ENCODE results near the gene OR9Q1. TPM values are rescaled to one million over a fixed set of nuclear protein-coding genes. Genes with fewer than 3 reads are reported as not detected.

OR9Q1 gene
- polyA plus RNA-seq, 2 donors = not detected

DNA sequence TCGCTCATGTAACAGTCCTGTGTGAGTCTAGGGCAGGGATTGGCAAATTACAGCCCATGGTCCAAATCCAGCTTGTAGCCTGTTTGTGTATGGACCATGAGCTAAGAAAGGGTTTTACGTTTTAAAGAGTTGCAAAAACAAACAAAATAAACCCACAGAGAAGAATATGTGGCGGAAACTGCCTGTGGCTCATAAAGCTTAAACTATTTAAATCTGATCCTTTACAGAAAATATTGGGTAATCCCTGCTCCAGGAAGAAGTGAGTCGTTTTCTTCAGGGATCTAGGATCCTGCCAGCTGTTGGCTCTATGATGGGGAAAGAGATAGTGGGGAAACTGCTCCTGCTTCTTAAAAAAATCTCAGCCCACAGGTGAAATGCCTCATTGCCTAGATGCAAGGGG is 3.7 kb downstream of the OR9Q1 start:
- 49 to 51% methylated on average over 4 of the region's 4 CpGs for WGBS, 2 donors
- Histone ChIP-seq H3K4me1 (ENCODE audit: control insufficient read depth in 2 of 2, insufficient read depth in 2 of 2, low read length in 1 of 2) (peaks cover 0 to 3% of the 10 kb centered on the region in 2 donors), H3K27ac (ENCODE audit: low read depth in 2 of 2, low read length in 1 of 2) (no peak overlapping the region), H3K4me3 (ENCODE audit: low read depth in 1 of 2, low read length in 2 of 2) (no peak overlapping the region), H3K36me3 (ENCODE audit: control insufficient read depth in 2 of 2, insufficient read depth in 2 of 2, low read length in 1 of 2) (no peaks in the 10 kb centered on the region), H3K27me3 (ENCODE audit: control insufficient read depth in 1 of 2, insufficient read depth in 2 of 2, low read length in 2 of 2) (no peaks in the 10 kb centered on the region), H3K9me3 (ENCODE audit: control insufficient read depth in 2 of 2, insufficient read depth in 1 of 2, low read depth in 1 of 2, low read length in 1 of 2) (no peaks in the 10 kb centered on the region)

DNA sequence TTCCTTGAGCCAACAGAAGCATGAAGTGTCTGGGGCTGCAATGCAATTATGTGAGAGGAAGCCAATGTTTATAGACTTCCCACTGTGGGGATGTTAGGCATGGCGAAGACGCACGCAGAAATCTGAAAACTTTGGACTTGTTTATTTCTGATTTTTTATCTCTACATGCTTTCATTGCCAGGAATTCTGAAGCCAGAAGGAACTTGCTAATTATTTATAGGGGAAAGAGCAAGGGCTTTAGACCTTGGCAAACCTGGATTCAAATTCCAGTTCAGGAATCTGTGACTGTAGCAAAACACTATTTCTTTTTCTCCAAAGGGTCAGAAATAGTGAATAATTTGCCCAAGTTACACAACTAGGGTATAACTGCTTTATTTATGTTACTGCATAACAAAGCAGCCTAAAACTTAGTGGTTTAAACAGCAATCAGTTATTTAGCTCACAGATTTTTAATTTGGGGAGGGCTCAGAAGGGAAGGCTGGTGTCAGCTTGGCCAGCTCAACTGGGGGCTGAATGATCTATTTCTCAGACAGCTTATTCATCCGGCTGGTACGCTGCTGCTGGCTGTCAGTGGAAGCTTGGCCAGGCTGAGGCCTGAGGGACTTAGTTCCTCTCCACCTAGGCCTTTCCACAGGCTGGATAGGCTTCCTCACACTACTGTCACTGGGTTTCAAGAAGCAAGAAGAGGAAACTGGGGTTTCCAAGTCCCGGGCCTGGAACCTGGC is 5.2 kb downstream of the OR9Q1 start:
- 61 to 62% methylated on average over 6 of the region's 6 CpGs for WGBS, 2 donors
- H3K36me3 ChIP-seq (ENCODE audit: control insufficient read depth in 2 of 2, insufficient read depth in 2 of 2, low read length in 1 of 2) = no peaks in the 10 kb centered on the region
- H3K9me3 ChIP-seq (ENCODE audit: control insufficient read depth in 2 of 2, insufficient read depth in 1 of 2, low read depth in 1 of 2, low read length in 1 of 2) = no peaks in the 10 kb centered on the region
- H3K27me3 ChIP-seq (ENCODE audit: control insufficient read depth in 1 of 2, insufficient read depth in 2 of 2, low read length in 2 of 2) = no peaks in the 10 kb centered on the region
- H3K4me3 ChIP-seq (ENCODE audit: low read depth in 1 of 2, low read length in 2 of 2) = no peak overlapping the region
- peaks cover 0 to 3% of the 10 kb centered on the region in 2 donors for H3K4me1 ChIP-seq (ENCODE audit: control insufficient read depth in 2 of 2, insufficient read depth in 2 of 2, low read length in 1 of 2)
- no peak overlapping the region for H3K27ac ChIP-seq (ENCODE audit: low read depth in 2 of 2, low read length in 1 of 2)

DNA sequence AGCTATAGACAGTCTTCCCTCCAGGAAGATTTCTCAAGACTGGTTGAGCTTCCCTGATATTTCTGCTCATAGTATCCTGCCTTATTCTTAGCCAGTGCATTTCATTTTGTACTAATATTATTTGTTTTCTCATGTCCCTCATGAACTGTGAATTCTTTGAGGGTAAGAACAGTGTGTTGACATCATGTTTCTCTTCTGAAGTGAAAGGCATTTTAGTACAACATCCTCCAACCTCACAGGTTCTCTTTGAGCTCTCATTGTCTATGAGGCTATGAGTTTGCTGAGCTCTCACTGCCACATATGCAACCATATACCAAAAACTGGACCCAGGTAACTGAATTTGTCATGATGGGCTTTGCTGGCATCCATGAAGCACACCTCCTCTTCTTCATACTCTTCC is 7.0 kb downstream of the OR9Q1 start, which contains the start of gene OR6Q1:
OR6Q1 (plus strand) TSS at position 301 of the 400 bp plus-strand sequence; CDS start at position 301, 0 bp downstream.
- no peaks in the 10 kb centered on the region for H3K9me3 ChIP-seq (ENCODE audit: control insufficient read depth in 2 of 2, insufficient read depth in 1 of 2, low read depth in 1 of 2, low read length in 1 of 2)
- H3K27me3 ChIP-seq (ENCODE audit: control insufficient read depth in 1 of 2, insufficient read depth in 2 of 2, low read length in 2 of 2) = no peaks in the 10 kb centered on the region
- no peaks in the 10 kb centered on the region for H3K4me1 ChIP-seq (ENCODE audit: control insufficient read depth in 2 of 2, insufficient read depth in 2 of 2, low read length in 1 of 2)
- H3K36me3 ChIP-seq (ENCODE audit: control insufficient read depth in 2 of 2, insufficient read depth in 2 of 2, low read length in 1 of 2) = no peaks in the 10 kb centered on the region
- no peak within 1 kb of the TSS for H3K27ac ChIP-seq (ENCODE audit: low read depth in 2 of 2, low read length in 1 of 2)
- H3K4me3 ChIP-seq (ENCODE audit: low read depth in 1 of 2, low read length in 2 of 2) = no peak within 1 kb of the TSS

DNA sequence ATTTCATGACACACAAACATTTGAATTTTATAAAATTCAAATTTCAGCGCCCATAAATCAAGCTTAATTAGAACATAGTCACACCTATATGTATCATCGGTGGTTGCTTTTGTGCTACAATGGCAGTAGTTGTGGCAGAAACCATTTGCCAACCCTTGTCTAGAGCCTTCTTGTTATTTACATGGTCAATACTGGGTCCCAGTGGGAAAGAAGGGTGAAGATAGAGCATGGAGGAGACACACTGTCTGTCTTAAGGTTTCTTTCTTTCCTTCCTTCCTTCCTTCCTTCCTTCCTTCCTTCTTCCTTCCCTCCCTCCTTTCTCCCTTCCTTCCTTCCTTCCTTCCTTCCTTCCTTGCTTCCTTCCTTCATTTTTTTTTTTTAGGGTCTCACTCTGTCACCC is 10.8 kb downstream of the OR9Q1 start:
- H3K9me3 ChIP-seq (ENCODE audit: control insufficient read depth in 2 of 2, insufficient read depth in 1 of 2, low read depth in 1 of 2, low read length in 1 of 2) = no peaks in the 10 kb centered on the region
- no peaks in the 10 kb centered on the region for H3K27me3 ChIP-seq (ENCODE audit: control insufficient read depth in 1 of 2, insufficient read depth in 2 of 2, low read length in 2 of 2)
- H3K27ac ChIP-seq (ENCODE audit: low read depth in 2 of 2, low read length in 1 of 2) = no peak overlapping the region
- H3K36me3 ChIP-seq (ENCODE audit: control insufficient read depth in 2 of 2, insufficient read depth in 2 of 2, low read length in 1 of 2) = no peaks in the 10 kb centered on the region
- no peak overlapping the region for H3K4me3 ChIP-seq (ENCODE audit: low read depth in 1 of 2, low read length in 2 of 2)
- WGBS, 2 donors = 88 to 89% methylated on average over 2 of the region's 2 CpGs
- no peaks in the 10 kb centered on the region for H3K4me1 ChIP-seq (ENCODE audit: control insufficient read depth in 2 of 2, insufficient read depth in 2 of 2, low read length in 1 of 2)

DNA sequence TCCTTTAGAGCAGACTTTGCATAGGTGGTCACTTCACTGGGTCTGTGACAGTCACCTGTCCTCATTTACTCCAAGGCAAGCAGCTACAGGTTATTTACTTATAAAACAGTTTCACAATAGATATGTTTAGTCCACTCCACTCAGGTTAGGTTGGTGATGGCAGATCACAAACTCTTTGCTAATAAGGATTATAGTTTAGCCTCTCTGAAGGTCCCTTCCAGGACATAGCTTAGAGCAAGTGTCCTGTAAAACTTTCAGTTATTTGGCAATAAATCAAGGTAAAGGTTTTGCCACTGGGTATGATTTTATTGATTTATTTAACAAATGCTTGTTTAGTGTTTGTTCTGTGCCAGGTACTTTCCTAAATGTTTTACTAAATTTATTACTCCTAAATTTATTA is 15.9 kb downstream of the OR9Q1 start:
- no peaks in the 10 kb centered on the region for H3K4me1 ChIP-seq (ENCODE audit: control insufficient read depth in 2 of 2, insufficient read depth in 2 of 2, low read length in 1 of 2)
- no peaks in the 10 kb centered on the region for H3K36me3 ChIP-seq (ENCODE audit: control insufficient read depth in 2 of 2, insufficient read depth in 2 of 2, low read length in 1 of 2)
- H3K27ac ChIP-seq (ENCODE audit: low read depth in 2 of 2, low read length in 1 of 2) = no peak overlapping the region
- H3K9me3 ChIP-seq (ENCODE audit: control insufficient read depth in 2 of 2, insufficient read depth in 1 of 2, low read depth in 1 of 2, low read length in 1 of 2) = no peaks in the 10 kb centered on the region
- H3K27me3 ChIP-seq (ENCODE audit: control insufficient read depth in 1 of 2, insufficient read depth in 2 of 2, low read length in 2 of 2) = no peaks in the 10 kb centered on the region
- H3K4me3 ChIP-seq (ENCODE audit: low read depth in 1 of 2, low read length in 2 of 2) = no peak overlapping the region

DNA sequence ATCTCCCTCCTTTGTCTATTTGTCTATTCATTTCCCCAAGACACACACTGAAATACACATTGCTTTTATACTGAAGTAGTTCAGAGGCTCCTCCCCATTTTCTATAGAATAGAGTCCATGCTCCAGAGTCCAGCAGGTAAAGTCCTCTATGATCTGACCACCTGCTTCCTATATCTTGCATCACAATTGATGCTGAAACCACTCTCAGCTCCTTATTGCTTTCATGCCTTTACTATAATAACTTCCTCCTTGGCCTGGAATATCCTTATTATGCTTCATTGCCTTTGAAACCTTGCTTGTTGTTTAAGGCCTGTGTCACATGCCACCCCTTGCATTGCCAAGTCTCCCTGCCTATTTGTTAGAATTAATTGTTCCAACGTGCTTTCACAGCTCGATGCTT is 19.7 kb downstream of the OR9Q1 start:
- 39 to 48% methylated on average over 2 of the region's 2 CpGs for WGBS, 2 donors
- H3K4me3 ChIP-seq (ENCODE audit: low read depth in 1 of 2, low read length in 2 of 2) = no peak overlapping the region

DNA sequence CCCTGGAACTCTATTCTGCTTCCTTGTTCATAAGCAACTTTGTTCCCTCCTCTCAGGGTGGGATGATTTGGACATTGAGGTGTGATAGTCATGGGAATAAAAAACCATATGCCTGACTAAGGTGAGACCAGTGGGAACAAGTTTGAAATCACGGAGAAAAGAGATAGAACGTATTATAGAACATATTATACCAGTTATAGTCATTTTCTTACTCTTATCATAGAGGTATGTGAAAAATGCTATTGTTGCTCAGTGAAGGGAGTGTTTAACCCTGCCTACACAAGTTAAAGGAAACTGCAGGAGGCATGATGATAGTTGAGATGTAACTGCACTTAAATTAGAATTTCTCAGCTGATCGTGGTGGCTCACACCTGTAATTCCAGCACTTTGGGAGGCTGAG is 22.6 kb downstream of the OR9Q1 start:
- H3K4me1 ChIP-seq (ENCODE audit: control insufficient read depth in 2 of 2, insufficient read depth in 2 of 2, low read length in 1 of 2) = no peaks in the 10 kb centered on the region
- no peaks in the 10 kb centered on the region for H3K9me3 ChIP-seq (ENCODE audit: control insufficient read depth in 2 of 2, insufficient read depth in 1 of 2, low read depth in 1 of 2, low read length in 1 of 2)
- H3K27me3 ChIP-seq (ENCODE audit: control insufficient read depth in 1 of 2, insufficient read depth in 2 of 2, low read length in 2 of 2) = no peaks in the 10 kb centered on the region
- H3K36me3 ChIP-seq (ENCODE audit: control insufficient read depth in 2 of 2, insufficient read depth in 2 of 2, low read length in 1 of 2) = no peaks in the 10 kb centered on the region
- no peak overlapping the region for H3K27ac ChIP-seq (ENCODE audit: low read depth in 2 of 2, low read length in 1 of 2)
- WGBS, 2 donors = 63 to 66% methylated on average over 3 of the region's 3 CpGs
- H3K4me3 ChIP-seq (ENCODE audit: low read depth in 1 of 2, low read length in 2 of 2) = no peak overlapping the region

More for the DNA sequence above, 19.7 kb downstream of the OR9Q1 start:
- H3K9me3 ChIP-seq (ENCODE audit: control insufficient read depth in 2 of 2, insufficient read depth in 1 of 2, low read depth in 1 of 2, low read length in 1 of 2) = no peaks in the 10 kb centered on the region
- H3K36me3 ChIP-seq (ENCODE audit: control insufficient read depth in 2 of 2, insufficient read depth in 2 of 2, low read length in 1 of 2) = no peaks in the 10 kb centered on the region
- H3K27ac ChIP-seq (ENCODE audit: low read depth in 2 of 2, low read length in 1 of 2) = no peak overlapping the region
- no peaks in the 10 kb centered on the region for H3K27me3 ChIP-seq (ENCODE audit: control insufficient read depth in 1 of 2, insufficient read depth in 2 of 2, low read length in 2 of 2)
- no peaks in the 10 kb centered on the region for H3K4me1 ChIP-seq (ENCODE audit: control insufficient read depth in 2 of 2, insufficient read depth in 2 of 2, low read length in 1 of 2)

DNA sequence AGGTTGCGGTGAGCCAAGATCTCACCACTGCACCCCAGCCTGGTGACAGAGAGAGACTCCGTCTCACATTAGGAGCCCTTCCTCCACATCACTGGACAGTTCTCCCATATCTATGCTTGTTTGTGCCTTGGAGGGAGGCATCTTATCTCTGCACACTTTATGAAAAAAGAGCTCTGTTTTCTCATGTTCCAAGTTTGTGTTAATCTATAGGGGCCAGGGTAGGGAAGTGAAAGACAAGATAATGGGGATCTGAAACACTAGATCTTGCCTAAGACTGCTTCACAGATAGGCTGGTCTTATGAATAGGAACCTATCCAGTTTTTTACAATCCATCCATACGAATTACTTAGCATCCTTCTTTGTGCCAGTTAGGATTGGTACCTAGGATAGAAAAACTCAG is 24.1 kb downstream of the OR9Q1 start:
- Histone ChIP-seq H3K27me3 (ENCODE audit: control insufficient read depth in 1 of 2, insufficient read depth in 2 of 2, low read length in 2 of 2) (no peaks in the 10 kb centered on the region), H3K27ac (ENCODE audit: low read depth in 2 of 2, low read length in 1 of 2) (no peak overlapping the region), H3K9me3 (ENCODE audit: control insufficient read depth in 2 of 2, insufficient read depth in 1 of 2, low read depth in 1 of 2, low read length in 1 of 2) (no peaks in the 10 kb centered on the region), H3K4me1 (ENCODE audit: control insufficient read depth in 2 of 2, insufficient read depth in 2 of 2, low read length in 1 of 2) (no peaks in the 10 kb centered on the region), H3K4me3 (ENCODE audit: low read depth in 1 of 2, low read length in 2 of 2) (no peak overlapping the region), H3K36me3 (ENCODE audit: control insufficient read depth in 2 of 2, insufficient read depth in 2 of 2, low read length in 1 of 2) (no peaks in the 10 kb centered on the region)
- WGBS, 2 donors = 89 to 91% methylated on average over 3 of the region's 3 CpGs

DNA sequence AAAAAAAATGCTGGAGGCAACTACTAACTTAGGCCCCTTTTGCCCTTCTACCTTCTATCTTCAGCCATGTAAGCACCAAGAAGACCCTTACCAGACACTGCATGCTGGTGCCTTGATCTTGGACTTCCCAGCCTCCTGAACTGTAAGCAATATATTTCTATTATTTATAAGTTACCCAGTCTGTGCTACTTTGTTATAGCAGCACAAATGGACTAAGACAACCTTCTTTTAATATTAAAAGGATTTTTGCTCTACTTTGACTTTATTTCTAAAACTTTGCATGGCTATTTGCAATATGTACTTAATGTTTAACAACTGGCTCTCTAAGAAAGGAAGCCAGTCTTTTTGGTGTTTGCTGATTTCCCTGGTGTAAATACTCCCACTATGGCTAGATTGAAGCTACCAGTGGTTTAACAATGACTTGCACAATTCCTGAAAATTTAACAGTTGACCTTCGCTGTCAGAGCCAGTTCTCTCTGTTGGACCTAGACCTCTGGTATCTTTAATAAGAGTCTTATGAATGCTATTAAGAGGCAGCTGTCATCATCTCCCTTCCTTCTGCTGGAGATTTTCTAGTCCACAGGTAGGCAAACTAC is 32.2 kb downstream of the OR9Q1 start:
- WGBS, 2 donors = 91 to 94% methylated on average over 1 of the region's 1 CpG
- Histone ChIP-seq H3K36me3 (ENCODE audit: control insufficient read depth in 2 of 2, insufficient read depth in 2 of 2, low read length in 1 of 2) (no peaks in the 10 kb centered on the region), H3K27me3 (ENCODE audit: control insufficient read depth in 1 of 2, insufficient read depth in 2 of 2, low read length in 2 of 2) (no peaks in the 10 kb centered on the region), H3K9me3 (ENCODE audit: control insufficient read depth in 2 of 2, insufficient read depth in 1 of 2, low read depth in 1 of 2, low read length in 1 of 2) (no peaks in the 10 kb centered on the region), H3K4me1 (ENCODE audit: control insufficient read depth in 2 of 2, insufficient read depth in 2 of 2, low read length in 1 of 2) (no peaks in the 10 kb centered on the region), H3K4me3 (ENCODE audit: low read depth in 1 of 2, low read length in 2 of 2) (no peak overlapping the region), H3K27ac (ENCODE audit: low read depth in 2 of 2, low read length in 1 of 2) (no peak overlapping the region)

DNA sequence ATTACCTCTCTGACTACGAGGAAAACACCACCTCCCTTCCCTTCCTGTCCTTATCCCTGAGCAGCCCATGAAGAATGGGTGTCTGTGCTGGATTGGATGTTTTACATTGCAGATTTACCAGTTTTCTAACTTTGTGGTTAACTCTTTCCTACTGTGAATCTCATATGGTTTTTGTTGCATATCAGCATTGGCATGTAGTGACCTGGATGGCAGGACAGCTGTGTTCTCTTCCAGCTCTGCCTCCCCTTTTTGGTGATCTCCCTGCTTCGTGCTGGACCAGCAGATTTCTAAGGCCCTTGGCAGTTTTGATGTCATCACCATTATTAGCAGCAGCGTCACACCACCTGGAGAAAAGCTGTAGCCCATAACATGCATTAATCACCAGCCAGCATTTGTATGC is 33.8 kb downstream of the OR9Q1 start:
- Histone ChIP-seq H3K4me3 (ENCODE audit: low read depth in 1 of 2, low read length in 2 of 2) (no peak overlapping the region), H3K27me3 (ENCODE audit: control insufficient read depth in 1 of 2, insufficient read depth in 2 of 2, low read length in 2 of 2) (no peaks in the 10 kb centered on the region), H3K27ac (ENCODE audit: low read depth in 2 of 2, low read length in 1 of 2) (no peak overlapping the region), H3K36me3 (ENCODE audit: control insufficient read depth in 2 of 2, insufficient read depth in 2 of 2, low read length in 1 of 2) (no peaks in the 10 kb centered on the region), H3K4me1 (ENCODE audit: control insufficient read depth in 2 of 2, insufficient read depth in 2 of 2, low read length in 1 of 2) (no peaks in the 10 kb centered on the region), H3K9me3 (ENCODE audit: control insufficient read depth in 2 of 2, insufficient read depth in 1 of 2, low read depth in 1 of 2, low read length in 1 of 2) (no peaks in the 10 kb centered on the region)
- WGBS, 2 donors = 79 to 82% methylated on average over 3 of the region's 3 CpGs
